Keratinocyte (primary cell): ENCODE data around the gene MAST2. TPM values are rescaled to one million over a fixed set of nuclear protein-coding genes. Genes with fewer than 3 reads are reported as not detected.

Experiments used
- DNase-seq: peaks from one replicate; pipeline ENCODE4 v3.0.0-alpha.2; 2011; ENCODE audit warnings: low read depth, missing footprints, low spot score
- FAIRE-seq: peaks from 2 replicates; lab custom pipeline; 2011; peaks lifted over from hg19 to GRCh38; lab: Jason Lieb, UNC
- H2AFZ ChIP-seq: 2 replicates; pipeline ENCODE4 v1.6.0; 2012; ENCODE audit warnings: low read length, control low read depth, inconsistent platforms; ENCODE audit not compliant: control insufficient read depth
- H3K27ac ChIP-seq: 2 replicates; pipeline ENCODE4 v1.5.1; 2011; ENCODE audit warnings: low read length; ENCODE audit not compliant: control insufficient read depth, insufficient read depth
- H3K27me3 ChIP-seq: 3 replicates; pipeline ENCODE4 v1.6.0; 2011; ENCODE audit warnings: low read length; ENCODE audit not compliant: control insufficient read depth, insufficient read depth; ENCODE audit errors: extremely low read depth
- H3K36me3 ChIP-seq, 2 experiments: 2 replicates in 1 of 2; 3 replicates in 1 of 2; pipeline ENCODE4 v1.5.1; 2011; ENCODE audit warnings: low read length in 2 of 2, mild to moderate bottlenecking in 1 of 2; ENCODE audit not compliant: control insufficient read depth in 2 of 2, insufficient read depth in 2 of 2; ENCODE audit errors: extremely low read depth in 1 of 2
- H3K4me1 ChIP-seq: 3 replicates; pipeline ENCODE4 v1.5.1; 2011; ENCODE audit warnings: low read length; ENCODE audit not compliant: control insufficient read depth, insufficient read depth; ENCODE audit errors: extremely low read depth
- H3K4me2 ChIP-seq: 3 replicates; pipeline ENCODE4 v1.6.0; 2011; ENCODE audit warnings: low read depth, low read length; ENCODE audit not compliant: control insufficient read depth, insufficient read depth; ENCODE audit errors: extremely low read depth
- H3K4me3 ChIP-seq, 3 experiments: fragments of 200-600 bp in 1 of 3; sonication (generic) in 1 of 3; 2 replicates in 2 of 3; 3 replicates in 1 of 3; pipeline ENCODE4 v1.5.1; 2011 to 2016; ENCODE audit warnings: low read length in 3 of 3, mild to moderate bottlenecking in 3 of 3, control low read depth in 2 of 3, inconsistent platforms in 1 of 3, low read depth in 1 of 3, mixed read lengths in 1 of 3, mixed run types in 1 of 3, moderate library complexity in 1 of 3; ENCODE audit not compliant: control insufficient read depth in 2 of 3, insufficient read depth in 2 of 3; ENCODE audit errors: extremely low read depth in 1 of 3
- H3K79me2 ChIP-seq: 2 replicates; pipeline ENCODE4 v1.6.0; 2012; ENCODE audit warnings: low read length; ENCODE audit not compliant: control insufficient read depth, insufficient read depth
- H3K9ac ChIP-seq: 3 replicates; pipeline ENCODE4 v1.6.0; 2011; ENCODE audit warnings: low read length; ENCODE audit not compliant: control insufficient read depth, insufficient read depth; ENCODE audit errors: extremely low read depth
- H3K9me1 ChIP-seq: 3 replicates; pipeline ENCODE4 v1.6.0; 2011; ENCODE audit warnings: low read length; ENCODE audit not compliant: control insufficient read depth, insufficient read depth; ENCODE audit errors: extremely low read depth
- H3K9me3 ChIP-seq: 2 replicates; pipeline ENCODE4 v1.5.1; 2012; ENCODE audit warnings: low read depth, low read length; ENCODE audit not compliant: control insufficient read depth
- H4K20me1 ChIP-seq: 3 replicates; pipeline ENCODE4 v1.6.0; 2011; ENCODE audit warnings: low read length; ENCODE audit not compliant: control insufficient read depth, insufficient read depth; ENCODE audit errors: extremely low read depth
- CTCF ChIP-seq, 3 experiments: IDR thresholded peaks in 1 of 3; conservative IDR thresholded peaks in 1 of 3; optimal IDR thresholded peaks in 1 of 3; 2 replicates in 2 of 3; 3 replicates in 1 of 3; pipeline versions ENCODE3 to v1.5.1; 2011; ENCODE audit warnings: low read length in 3 of 3, mild to moderate bottlenecking in 3 of 3, moderate library complexity in 2 of 3, control low read depth in 1 of 3, inconsistent platforms in 1 of 3; ENCODE audit not compliant: insufficient read depth in 2 of 3; ENCODE audit errors: extremely low read depth in 1 of 3
- EZH2 ChIP-seq: IDR thresholded peaks from one replicate; pipeline ENCODE4 v1.6.1; 2012; ENCODE audit warnings: inconsistent platforms, mild to moderate bottlenecking, low read length, moderate library complexity
- dilution Hi-C: fragments of 300-500 bp; cut with MboI; formaldehyde crosslinking; loops from one replicate; pipeline ENCODE4 v1.7.0; 2020; ENCODE audit warnings: low sequenced_read_pairs; ENCODE audit not compliant: extremely low pct_ligation_motif_present
- polyA plus RNA-seq, 5 experiments: library from polyadenylated mRNA; depleted of rRNA in 3 of 5; stranded (reverse) in 3 of 5; stranded (forward) in 1 of 5; unstranded in 1 of 5; fragments of >200 nt; gene quantifications; 1 replicate in 1 of 5; 2 replicates in 3 of 5; 3 replicates in 1 of 5; pipeline versions ENCODE4 v1.2.1 to v1.2.3, GENCODE V29; 2011 to 2012; ENCODE audit warnings: missing spikeins in 2 of 5, low read depth in 1 of 5, low replicate concordance in 1 of 5

MAST2 gene
- polyA plus RNA-seq, 1 donor (not counting 4 experiments of a cell fraction or from before 2014, with no cell fraction given): 12.2 TPM

- Histone ChIP-seq H3K4me2 (no peak overlapping the region), H3K4me1 (peaks cover 17% of the 10 kb centered on the region), H3K27me3 (no peaks in the 10 kb centered on the region), H4K20me1 (no peaks in the 10 kb centered on the region), H3K27ac (no peak overlapping the region), H2AFZ (no peak overlapping the region), H3K9me1 (no peaks in the 10 kb centered on the region), H3K36me3 (no peaks in the 10 kb centered on the region), H3K9ac (no peak overlapping the region), H3K9me3 (no peaks in the 10 kb centered on the region), H3K4me3 (no peak overlapping the region), H3K79me2 (no peaks in the 10 kb centered on the region)
- DNase-seq (no peak), FAIRE-seq (no peak)
- dilution Hi-C loops: no loop called here
- TF ChIP-seq CTCF (optimal IDR thresholded peaks at IDR 0.05 in 1 of 3, IDR thresholded peaks at IDR 0.05 in 1 of 3, conservative IDR thresholded peaks at IDR 0.05 in 1 of 3; ENCODE audit: extremely low read depth in 1 of 3, insufficient read depth in 2 of 3, low read length in 3 of 3) (no peak), EZH2 (no peak)
These were observed 280.2 kb downstream of the MAST2 start for GRCh38 chr1:46083579-46083978.

- Histone ChIP-seq H3K9ac (peak overlapping the region; percentile 45), H3K79me2 (no peaks in the 10 kb centered on the region), H3K4me3 (peak overlapping the region in 2 of 3 experiments; percentile 9 to 50), H3K27me3 (no peaks in the 10 kb centered on the region), H3K4me1 (peaks cover 17% of the 10 kb centered on the region), H3K36me3 (no peaks in the 10 kb centered on the region), H3K9me3 (no peaks in the 10 kb centered on the region), H3K4me2 (peak overlapping the region; percentile 72), H3K27ac (peak overlapping the region; percentile 61), H4K20me1 (no peaks in the 10 kb centered on the region), H2AFZ (peak overlapping the region; percentile 85), H3K9me1 (no peaks in the 10 kb centered on the region)
- dilution Hi-C loops: no loop called here
- DNase-seq (no peak), FAIRE-seq (peak; percentile 88)
- TF ChIP-seq CTCF (optimal IDR thresholded peaks at IDR 0.05 in 1 of 3, IDR thresholded peaks at IDR 0.05 in 1 of 3, conservative IDR thresholded peaks at IDR 0.05 in 1 of 3; ENCODE audit: extremely low read depth in 1 of 3, insufficient read depth in 2 of 3, low read length in 3 of 3) (no peak), EZH2 (no peak)
These were observed 281.4 kb downstream of the MAST2 start for GRCh38 chr1:46084553-46085451.

Other genes with a start within 250 kb of the MAST2 start
- gene NASP, start 219.6 kb upstream of the MAST2 start, polyA plus RNA-seq: 19.9 to 61.7 TPM (median 60.1 TPM) in 3 replicates
- 0.17 to 0.57 TPM (median 0.37 TPM) in 3 replicates for gene CCDC17, start 179.6 kb upstream of the MAST2 start, polyA plus RNA-seq
- gene GPBP1L1, start 117.1 kb upstream of the MAST2 start, polyA plus RNA-seq: 43.4 to 65.5 TPM (median 64.1 TPM) in 3 replicates
- 69.7 to 110 TPM (median 91.4 TPM) in 3 replicates for gene TMEM69, start 115.4 kb upstream of the MAST2 start, polyA plus RNA-seq
- 6.7 to 10.0 TPM (median 8.3 TPM) in 3 replicates for gene IPP, start 53.0 kb upstream of the MAST2 start, polyA plus RNA-seq